Thyroid gland (tissue), 4 donors: ENCODE results near the gene SLF1. TPM values are rescaled to one million over a fixed set of nuclear protein-coding genes. Genes with fewer than 3 reads are reported as not detected.

Experiments
- DNase-seq, 2 donors: peaks; one replicate each; pipeline ENCODE4 v3.0.0-alpha.2; 2019
- H3K27ac ChIP-seq, 3 donors: fragments of 200-600 bp; sonication (generic); 1 replicate in 2 of 3; 2 replicates in 1 of 3; pipeline ENCODE4 v1.5.1; 2016 to 2019; ENCODE audit warnings: mild to moderate bottlenecking in 1 of 3, moderate library complexity in 1 of 3
- H3K27me3 ChIP-seq: fragments of 200-600 bp; sonication (generic); one replicate; pipeline ENCODE4 v1.5.1; 2019
- H3K36me3 ChIP-seq, 2 donors: fragments of 200-600 bp; sonication (generic); one replicate each; pipeline ENCODE4 v1.5.1; 2016 to 2019
- H3K4me1 ChIP-seq, 2 donors: fragments of 200-600 bp; sonication (generic); one replicate each; pipeline ENCODE4 v1.5.1; 2017 to 2019
- H3K4me3 ChIP-seq, 3 donors: fragments of 200-600 bp; sonication (generic); replicated peaks in 1 of 3; 1 replicate in 2 of 3; 2 replicates in 1 of 3; pipeline ENCODE4 v1.5.1; 2016; ENCODE audit warnings: mild to moderate bottlenecking in 1 of 3
- H3K9me3 ChIP-seq: fragments of 200-600 bp; sonication (generic); one replicate; pipeline ENCODE4 v1.5.1; 2017
- POLR2A ChIP-seq, 2 donors: fragments of 450-650 bp; IDR thresholded peaks; one replicate each; pipeline ENCODE4 v1.6.1; 2017; ENCODE audit warnings: antibody characterized with exemption in 2 of 2, mild to moderate bottlenecking in 2 of 2, moderate library complexity in 1 of 2
- WGBS, 2 donors: methylation state at CpG; one replicate each; pipeline ENCODE4 v1.1.5; 2017; 5-methylcytosine and 5-hydroxymethylcytosine counted together
- intact Hi-C: fragments of 100-400 bp; cut with DNase I; formaldehyde crosslinking; loops from one replicate; pipeline ENCODE4 v1.15.1; 2023
- total RNA-seq, 4 donors: library from RNA; depleted of rRNA; stranded (reverse); fragments of >200 nt; gene quantifications; one replicate each; pipeline ENCODE4 v1.2.3, GENCODE V29; 2016
- TF ChIP-seq, protein P1 (sequence below), 6 experiments: fragments of 200-600 bp in 3 of 6; fragments of 450-650 bp in 3 of 6; sonication (generic) in 3 of 6; IDR thresholded peaks; one replicate each; pipeline ENCODE4 v1.5.1; 2016 to 2019; ENCODE audit warnings: antibody characterized with exemption in 6 of 6, mild to moderate bottlenecking in 2 of 6, inconsistent platforms in 1 of 6, moderate library complexity in 1 of 6

The SLF1 gene
- total RNA-seq, 4 donors from 2014 or later: 5.6 to 17.4 (median 9.0) TPM

GRCh38 chr5:94658272-94658671 lies 39.8 kb downstream of the SLF1 start:
- Histone ChIP-seq H3K27ac (no peak overlapping the region), H3K4me3 (no peak overlapping the region), H3K9me3 (no peaks in the 10 kb centered on the region), H3K36me3 (no peaks in the 10 kb centered on the region), H3K27me3 (no peaks in the 10 kb centered on the region), H3K4me1 (no peaks in the 10 kb centered on the region)
- TF ChIP-seq POLR2A (IDR thresholded peaks at IDR 0.05): no peak
- TF ChIP-seq, protein P1, sequence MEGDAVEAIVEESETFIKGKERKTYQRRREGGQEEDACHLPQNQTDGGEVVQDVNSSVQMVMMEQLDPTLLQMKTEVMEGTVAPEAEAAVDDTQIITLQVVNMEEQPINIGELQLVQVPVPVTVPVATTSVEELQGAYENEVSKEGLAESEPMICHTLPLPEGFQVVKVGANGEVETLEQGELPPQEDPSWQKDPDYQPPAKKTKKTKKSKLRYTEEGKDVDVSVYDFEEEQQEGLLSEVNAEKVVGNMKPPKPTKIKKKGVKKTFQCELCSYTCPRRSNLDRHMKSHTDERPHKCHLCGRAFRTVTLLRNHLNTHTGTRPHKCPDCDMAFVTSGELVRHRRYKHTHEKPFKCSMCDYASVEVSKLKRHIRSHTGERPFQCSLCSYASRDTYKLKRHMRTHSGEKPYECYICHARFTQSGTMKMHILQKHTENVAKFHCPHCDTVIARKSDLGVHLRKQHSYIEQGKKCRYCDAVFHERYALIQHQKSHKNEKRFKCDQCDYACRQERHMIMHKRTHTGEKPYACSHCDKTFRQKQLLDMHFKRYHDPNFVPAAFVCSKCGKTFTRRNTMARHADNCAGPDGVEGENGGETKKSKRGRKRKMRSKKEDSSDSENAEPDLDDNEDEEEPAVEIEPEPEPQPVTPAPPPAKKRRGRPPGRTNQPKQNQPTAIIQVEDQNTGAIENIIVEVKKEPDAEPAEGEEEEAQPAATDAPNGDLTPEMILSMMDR (IDR thresholded peaks at IDR 0.05): no peak
- intact Hi-C loops: no loop called here
- no peak for DNase-seq
- 98 to 100% methylated on average over 1 of the region's 1 CpG for WGBS, 2 donors

GRCh38 chr5:94660506-94660905 lies 42.0 kb downstream of the SLF1 start:
- Histone ChIP-seq H3K9me3 (no peaks in the 10 kb centered on the region), H3K4me3 (no peak overlapping the region), H3K27ac (no peak overlapping the region), H3K36me3 (no peaks in the 10 kb centered on the region), H3K4me1 (no peaks in the 10 kb centered on the region), H3K27me3 (no peaks in the 10 kb centered on the region)
- 97 to 100% methylated on average over 4 to 6 of the region's 8 CpGs for WGBS, 2 donors
- TF ChIP-seq, protein P1 (IDR thresholded peaks at IDR 0.05): no peak
- TF ChIP-seq POLR2A (IDR thresholded peaks at IDR 0.05): no peak
- intact Hi-C loops: no loop called here
- no peak for DNase-seq

DNA sequence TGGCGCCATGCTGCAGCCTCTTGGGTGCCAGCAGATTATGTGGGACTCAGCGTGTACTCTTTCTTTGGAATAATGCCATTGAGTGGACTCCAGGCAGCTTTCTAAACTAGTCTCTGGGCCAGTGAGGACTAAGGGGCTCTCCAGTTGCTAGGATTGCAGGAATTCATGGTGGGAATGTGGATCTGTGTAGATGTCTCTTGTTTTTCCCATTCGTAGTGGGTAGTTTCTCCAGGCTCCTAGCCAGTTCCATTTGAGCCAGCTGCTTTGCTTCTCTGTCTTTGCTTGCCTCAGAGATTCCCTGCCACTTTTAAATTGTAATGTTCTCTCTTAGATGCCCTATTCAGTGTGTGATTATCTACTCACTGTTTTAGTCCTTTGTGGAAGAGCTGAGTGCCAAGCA lies 42.6 kb downstream of the SLF1 start:
- Histone ChIP-seq H3K4me1 (no peaks in the 10 kb centered on the region), H3K27ac (no peak overlapping the region), H3K4me3 (no peak overlapping the region), H3K36me3 (no peaks in the 10 kb centered on the region), H3K27me3 (no peaks in the 10 kb centered on the region), H3K9me3 (no peaks in the 10 kb centered on the region)
- 87 to 88% methylated on average over 3 of the region's 3 CpGs for WGBS, 2 donors
- intact Hi-C loops: no loop called here
- no peak for TF ChIP-seq POLR2A (IDR thresholded peaks at IDR 0.05)
- TF ChIP-seq, protein P1 (IDR thresholded peaks at IDR 0.05): no peak
- DNase-seq: no peak

- no peaks in the 10 kb centered on the region for H3K4me1 ChIP-seq
- TF ChIP-seq, protein P1 (IDR thresholded peaks at IDR 0.05): no peak
- no peak for TF ChIP-seq POLR2A (IDR thresholded peaks at IDR 0.05)
- H3K36me3 ChIP-seq: no peaks in the 10 kb centered on the region
- intact Hi-C loops: no loop called here
- 91 to 93% methylated on average over 3 of the region's 3 CpGs for WGBS, 2 donors
- H3K27ac ChIP-seq: no peak overlapping the region
- no peaks in the 10 kb centered on the region for H3K9me3 ChIP-seq
- DNase-seq: no peak
- no peak overlapping the region for H3K4me3 ChIP-seq
- no peaks in the 10 kb centered on the region for H3K27me3 ChIP-seq
Observed at GRCh38 chr5:94667937-94668336, 49.5 kb downstream of the SLF1 start.

- Histone ChIP-seq H3K4me3 (no peak overlapping the region), H3K4me1 (no peaks in the 10 kb centered on the region), H3K36me3 (no peaks in the 10 kb centered on the region), H3K9me3 (no peaks in the 10 kb centered on the region), H3K27me3 (no peaks in the 10 kb centered on the region), H3K27ac (no peak overlapping the region)
- intact Hi-C loops: no loop called here
- no peak for DNase-seq
- WGBS, 2 donors: 86 to 93% methylated on average over 1 of the region's 1 CpG
- TF ChIP-seq POLR2A (IDR thresholded peaks at IDR 0.05): no peak
- TF ChIP-seq, protein P1 (IDR thresholded peaks at IDR 0.05): no peak
Observed at GRCh38 chr5:94670726-94671125, 52.3 kb downstream of the SLF1 start.
